Neural progenitor cell (in vitro differentiated cells): ENCODE results near the gene KLB. TPM values are rescaled to one million over a fixed set of nuclear protein-coding genes. Genes with fewer than 3 reads are reported as not detected.

Experiments used
- DNase-seq: peaks from one replicate; pipeline ENCODE4 v3.0.0-alpha.2; 2016; ENCODE audit warnings: low spot score
- H2AFZ ChIP-seq: fragments of 200-600 bp; sonication (generic); replicated peaks from 2 replicates; pipeline ENCODE4 v1.6.1; 2016; ENCODE audit warnings: antibody characterized with exemption
- H3F3A ChIP-seq: fragments of 200-600 bp; sonication (generic); 2 replicates; pipeline ENCODE4 v1.6.1; 2016; ENCODE audit warnings: antibody characterized with exemption, low read depth
- H3K27ac ChIP-seq: fragments of 200-600 bp; sonication (generic); 2 replicates; pipeline ENCODE4 v1.5.1; 2016; ENCODE audit warnings: mild to moderate bottlenecking
- H3K27me3 ChIP-seq: fragments of 200-600 bp; sonication (generic); 2 replicates; pipeline ENCODE4 v1.6.1; 2016; ENCODE audit warnings: mild to moderate bottlenecking, moderate library complexity
- H3K36me3 ChIP-seq: fragments of 200-600 bp; sonication (generic); 2 replicates; pipeline ENCODE4 v1.5.1; 2016
- H3K4me1 ChIP-seq: fragments of 200-600 bp; sonication (generic); 2 replicates; pipeline ENCODE4 v1.6.1; 2016; ENCODE audit warnings: mixed run types
- H3K4me2 ChIP-seq: fragments of 200-600 bp; sonication (generic); 2 replicates; pipeline ENCODE4 v1.6.1; 2016
- H3K4me3 ChIP-seq: fragments of 200-600 bp; sonication (generic); 2 replicates; pipeline ENCODE4 v1.5.1; 2016
- H3K79me2 ChIP-seq: fragments of 200-600 bp; sonication (generic); 2 replicates; pipeline ENCODE4 v1.6.1; 2016; ENCODE audit warnings: low read depth
- H3K9ac ChIP-seq: fragments of 200-600 bp; sonication (generic); 2 replicates; pipeline ENCODE4 v1.6.1; 2016
- H3K9me3 ChIP-seq: fragments of 200-600 bp; sonication (generic); 2 replicates; pipeline ENCODE4 v1.5.1; 2016; ENCODE audit warnings: low read depth
- H4K20me1 ChIP-seq: fragments of 200-600 bp; sonication (generic); 2 replicates; pipeline ENCODE4 v1.6.1; 2016; ENCODE audit warnings: low read depth
- H3K27ac Mint-ChIP-seq: 3 replicates; pipeline ENCODE4 v1.8.0; 2021; ENCODE audit warnings: mixed read lengths
- H3K27me3 Mint-ChIP-seq: 2 replicates; pipeline ENCODE4 v1.8.0; 2022; ENCODE audit warnings: low read depth, mild to moderate bottlenecking, inconsistent platforms, moderate library complexity, mixed read lengths; ENCODE audit not compliant: insufficient read depth
- H3K36me3 Mint-ChIP-seq: 3 replicates; pipeline ENCODE4 v1.8.0; 2021; ENCODE audit warnings: mixed read lengths
- H3K4me1 Mint-ChIP-seq: 3 replicates; pipeline ENCODE4 v1.8.0; 2021; ENCODE audit warnings: mixed read lengths
- H3K4me3 Mint-ChIP-seq: 3 replicates; pipeline ENCODE4 v1.8.0; 2021; ENCODE audit warnings: mild to moderate bottlenecking, moderate library complexity, mixed read lengths
- H3K9me3 Mint-ChIP-seq: 3 replicates; pipeline ENCODE4 v1.8.0; 2020; ENCODE audit warnings: mixed read lengths
- CTCF ChIP-seq: fragments of 200-600 bp; sonication (generic); IDR thresholded peaks from 2 replicates; pipeline ENCODE4 v1.5.1; 2017; ENCODE audit warnings: antibody characterized with exemption, mild to moderate bottlenecking
- EZH2 ChIP-seq: fragments of 200-600 bp; sonication (generic); IDR thresholded peaks from 2 replicates; pipeline ENCODE4 v1.6.1; 2017; ENCODE audit warnings: antibody characterized with exemption, mild to moderate bottlenecking, moderate library complexity
- EZH2phosphoT487 ChIP-seq: fragments of 200-600 bp; sonication (generic); IDR thresholded peaks from 2 replicates; pipeline ENCODE4 v1.6.1; 2017; ENCODE audit warnings: antibody characterized with exemption
- microRNA-seq: library from miRNA; unstranded; fragments of <30 nt; microRNA quantifications from one replicate; pipeline ENCODE4, GENCODE V29; 2016
- small RNA-seq: library from RNA; depleted of rRNA; stranded (forward); fragments of <200 nt; gene quantifications from one replicate; pipeline ENCODE3, GENCODE V24; 2015
- total RNA-seq: library from RNA; depleted of rRNA; stranded (reverse); fragments of >200 nt; gene quantifications from 2 replicates; pipeline ENCODE4 v1.2.3, GENCODE V29; 2015; ENCODE audit warnings: low replicate concordance

KLB gene
- total RNA-seq, 1 donor from 2014 or later = not detected

GRCh38 chr4:39497909-39498726 is 91.4 kb downstream of the KLB start:
- H3K36me3 Mint-ChIP-seq = peaks cover 13% of the 10 kb centered on the region
- H3K27me3 Mint-ChIP-seq = peaks cover 4% of the 10 kb centered on the region
- H3K27ac Mint-ChIP-seq = no peak overlapping the region

GRCh38 chr4:39498727-39499020 is 91.9 kb downstream of the KLB start:
- peaks cover 4% of the 10 kb centered on the region for H3K27me3 Mint-ChIP-seq
- Histone ChIP-seq H3K9ac (no peak overlapping the region), H3K4me1 (no peaks in the 10 kb centered on the region), H2AFZ (no peak overlapping the region), H4K20me1 (no peaks in the 10 kb centered on the region), H3K27me3 (no peaks in the 10 kb centered on the region), H3K79me2 (no peaks in the 10 kb centered on the region), H3F3A (peaks cover 30% of the 10 kb centered on the region), H3K36me3 (peaks cover 17% of the 10 kb centered on the region), H3K4me3 (no peak overlapping the region), H3K9me3 (no peaks in the 10 kb centered on the region), H3K4me2 (no peak overlapping the region), H3K27ac (no peak overlapping the region)
- H3K4me3 Mint-ChIP-seq = no peak overlapping the region
- no peak overlapping the region for H3K27ac Mint-ChIP-seq
- no peaks in the 10 kb centered on the region for H3K9me3 Mint-ChIP-seq
- H3K36me3 Mint-ChIP-seq = peaks cover 18% of the 10 kb centered on the region
- H3K4me1 Mint-ChIP-seq = no peaks in the 10 kb centered on the region
- TF ChIP-seq EZH2 = no peak
- TF ChIP-seq CTCF = no peak
- no peak for TF ChIP-seq EZH2phosphoT487
- no peak for DNase-seq

More at GRCh38 chr4:39497909-39498726, 91.4 kb downstream of the KLB start:
- Mint-ChIP-seq H3K9me3 (no peaks in the 10 kb centered on the region), H3K4me3 (no peak overlapping the region), H3K4me1 (no peaks in the 10 kb centered on the region)
- Histone ChIP-seq H3K4me2 (no peak overlapping the region), H3K9ac (no peak overlapping the region), H3K79me2 (no peaks in the 10 kb centered on the region), H4K20me1 (no peaks in the 10 kb centered on the region), H3K27me3 (no peaks in the 10 kb centered on the region), H3F3A (peaks cover 30% of the 10 kb centered on the region), H3K4me1 (no peaks in the 10 kb centered on the region), H3K36me3 (peaks cover 13% of the 10 kb centered on the region), H3K27ac (peak overlapping the region; percentile 5), H3K9me3 (no peaks in the 10 kb centered on the region), H2AFZ (no peak overlapping the region), H3K4me3 (no peak overlapping the region)
- no peak for DNase-seq
- no peak for TF ChIP-seq CTCF
- TF ChIP-seq EZH2 = no peak
- TF ChIP-seq EZH2phosphoT487 = no peak

Small RNA genes within 50 kb of the gene (microRNA-seq; reads per million reads assigned to microRNA genes)
- not detected for gene MIR5591

Small RNA genes within 50 kb of the gene (small RNA-seq; reads per million reads assigned to genes)
- gene MIR5591 (not detected), gene RF00019 (not detected), gene RNU6-887P (not detected)

Other genes starting within 250 kb of the KLB start
- gene WDR19, start 224.4 kb upstream of the KLB start, total RNA-seq = 56.4 and 86.3 TPM in 2 replicates
- 67.0 and 123 TPM in 2 replicates for gene RFC1, start 40.6 kb upstream of the KLB start, total RNA-seq
- gene RPL9, start 52.0 kb downstream of the KLB start, total RNA-seq = 4,656 and 6,671 TPM in 2 replicates
- gene LIAS, start 52.1 kb downstream of the KLB start, total RNA-seq = 20.5 and 30.5 TPM in 2 replicates
- gene UGDH, start 120.5 kb downstream of the KLB start, total RNA-seq = 128 and 157 TPM in 2 replicates
- 43.5 and 91.0 TPM in 2 replicates for gene SMIM14, start 231.9 kb downstream of the KLB start, total RNA-seq